ENCODE measurements around the gene HTATIP2. TPM values are rescaled to one million over a fixed set of nuclear protein-coding genes. Genes with fewer than 3 reads are reported as not detected.

Gene HTATIP2
- total RNA-seq, 1 donor from 2014 or later: 17.4 TPM

- intact Hi-C loops (cut with micrococcal nuclease): no loop called here
Measured at GRCh38 chr11:20337526-20338154, 25.9 kb upstream of the HTATIP2 start.

DNA sequence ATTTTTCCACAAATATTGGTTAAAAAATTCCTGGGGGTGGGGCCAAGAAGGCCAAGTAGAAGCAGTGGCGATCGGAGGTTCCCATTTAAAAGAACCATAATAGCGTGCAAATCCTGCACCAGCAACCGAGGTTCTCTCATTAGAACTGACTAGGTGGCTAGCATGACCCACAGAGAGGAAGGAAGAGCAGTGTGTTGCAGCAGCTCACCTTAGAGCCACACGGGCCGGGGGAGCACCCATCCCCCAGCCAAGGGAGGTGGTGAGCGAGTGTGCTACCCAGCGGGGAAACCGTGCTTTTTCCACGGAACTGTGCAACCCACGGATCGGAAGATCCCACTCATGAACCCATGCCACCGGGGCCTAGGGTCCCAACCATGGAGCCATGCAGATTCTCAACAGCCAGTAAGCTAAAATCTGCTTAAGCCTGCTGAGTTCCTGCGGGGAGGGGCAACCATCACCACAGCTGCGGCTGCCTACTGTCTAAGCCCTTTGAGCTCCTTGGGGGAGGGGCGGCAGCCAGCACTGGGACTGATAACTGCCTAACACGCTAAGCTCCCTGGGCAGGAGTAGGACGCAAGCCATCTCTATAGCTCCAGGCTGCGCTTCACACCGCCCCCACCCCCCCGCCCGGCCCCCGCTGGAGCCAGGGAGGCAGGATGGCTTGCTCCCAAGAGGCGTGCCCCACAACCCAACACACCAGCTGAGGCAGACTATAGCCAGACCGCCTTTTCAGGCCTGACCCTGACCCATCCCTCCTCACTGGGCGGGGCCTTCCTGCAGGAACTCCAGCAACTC, 21.0 kb upstream of the HTATIP2 start:
- no peak overlapping the region for H3K4me3 ChIP-seq
- no peaks in the 10 kb centered on the region for H3K36me3 ChIP-seq
- H3K27ac ChIP-seq (replicated peaks): no peak overlapping the region
- no peak for DNase-seq
- peaks cover 73% of the 10 kb centered on the region for H3K27me3 ChIP-seq (ENCODE audit: low read depth)
- no peaks in the 10 kb centered on the region for H3K4me1 ChIP-seq
- TF ChIP-seq, protein P1, sequence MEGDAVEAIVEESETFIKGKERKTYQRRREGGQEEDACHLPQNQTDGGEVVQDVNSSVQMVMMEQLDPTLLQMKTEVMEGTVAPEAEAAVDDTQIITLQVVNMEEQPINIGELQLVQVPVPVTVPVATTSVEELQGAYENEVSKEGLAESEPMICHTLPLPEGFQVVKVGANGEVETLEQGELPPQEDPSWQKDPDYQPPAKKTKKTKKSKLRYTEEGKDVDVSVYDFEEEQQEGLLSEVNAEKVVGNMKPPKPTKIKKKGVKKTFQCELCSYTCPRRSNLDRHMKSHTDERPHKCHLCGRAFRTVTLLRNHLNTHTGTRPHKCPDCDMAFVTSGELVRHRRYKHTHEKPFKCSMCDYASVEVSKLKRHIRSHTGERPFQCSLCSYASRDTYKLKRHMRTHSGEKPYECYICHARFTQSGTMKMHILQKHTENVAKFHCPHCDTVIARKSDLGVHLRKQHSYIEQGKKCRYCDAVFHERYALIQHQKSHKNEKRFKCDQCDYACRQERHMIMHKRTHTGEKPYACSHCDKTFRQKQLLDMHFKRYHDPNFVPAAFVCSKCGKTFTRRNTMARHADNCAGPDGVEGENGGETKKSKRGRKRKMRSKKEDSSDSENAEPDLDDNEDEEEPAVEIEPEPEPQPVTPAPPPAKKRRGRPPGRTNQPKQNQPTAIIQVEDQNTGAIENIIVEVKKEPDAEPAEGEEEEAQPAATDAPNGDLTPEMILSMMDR (IDR thresholded peaks at IDR 0.05; ENCODE audit: borderline replicate concordance): no peak
- no peaks in the 10 kb centered on the region for H3K9me3 ChIP-seq (replicated peaks)
- intact Hi-C loops (cut with micrococcal nuclease): no loop called here

More at GRCh38 chr11:20337526-20338154, 25.9 kb upstream of the HTATIP2 start:
- H3K4me1 ChIP-seq: no peaks in the 10 kb centered on the region
- no peak overlapping the region for H3K4me3 ChIP-seq
- no peaks in the 10 kb centered on the region for H3K36me3 ChIP-seq
- no peaks in the 10 kb centered on the region for H3K9me3 ChIP-seq (replicated peaks)
- H3K27ac ChIP-seq (replicated peaks): no peak overlapping the region
- no peak for DNase-seq
- TF ChIP-seq, protein P1 (IDR thresholded peaks at IDR 0.05; ENCODE audit: borderline replicate concordance): peak; percentile 38
- H3K27me3 ChIP-seq (ENCODE audit: low read depth): peaks cover 64% of the 10 kb centered on the region

- Histone ChIP-seq H3K4me1 (no peaks in the 10 kb centered on the region), H3K9me3 (replicated peaks) (no peaks in the 10 kb centered on the region), H3K27me3 (ENCODE audit: low read depth) (peaks cover 13% of the 10 kb centered on the region), H3K27ac (replicated peaks) (no peak overlapping the region), H3K36me3 (no peaks in the 10 kb centered on the region), H3K4me3 (no peak overlapping the region)
- intact Hi-C loops (cut with micrococcal nuclease): loop anchor here (5.0 kb wide), 1 partner anchor 224 kb away; no protein-coding TSS in a partner anchor
- TF ChIP-seq, protein P1 (IDR thresholded peaks at IDR 0.05; ENCODE audit: borderline replicate concordance): no peak
- DNase-seq: no peak
Measured at GRCh38 chr11:20351136-20351535, 12.4 kb upstream of the HTATIP2 start.

DNA sequence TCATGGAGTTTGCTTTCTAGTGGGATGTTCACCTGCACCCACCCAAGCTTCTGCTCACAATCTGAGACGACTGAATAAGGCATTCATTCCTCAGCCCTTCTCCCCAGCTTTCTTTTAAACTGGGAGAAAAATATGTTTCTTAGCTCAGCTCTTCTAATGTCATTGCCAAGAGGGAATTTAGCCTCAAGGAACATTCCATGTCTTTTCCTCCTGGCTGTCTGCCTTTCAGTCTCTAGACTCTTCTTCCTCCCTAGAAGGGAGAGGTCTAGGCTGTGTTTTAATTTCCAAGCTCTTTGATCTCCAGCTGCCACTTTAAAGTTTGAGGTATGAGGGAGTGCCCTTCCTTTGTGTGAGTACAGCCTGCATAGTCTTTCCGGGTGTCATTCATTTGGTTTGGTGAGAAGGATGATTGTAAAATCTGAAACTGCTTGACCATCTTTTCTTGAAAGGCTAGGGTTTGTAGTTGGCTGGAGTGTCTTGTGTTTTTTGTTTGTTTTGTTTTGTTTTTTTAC, 11.7 kb upstream of the HTATIP2 start:
- intact Hi-C loops (cut with micrococcal nuclease): loop anchor here (5.0 kb wide), 1 partner anchor 225 kb away; no protein-coding TSS in a partner anchor
- DNase-seq: no peak
- Histone ChIP-seq H3K27me3 (ENCODE audit: low read depth) (peaks cover 12% of the 10 kb centered on the region), H3K27ac (replicated peaks) (no peak overlapping the region), H3K36me3 (no peaks in the 10 kb centered on the region), H3K4me1 (no peaks in the 10 kb centered on the region), H3K4me3 (no peak overlapping the region), H3K9me3 (replicated peaks) (no peaks in the 10 kb centered on the region)
- TF ChIP-seq, protein P1 (IDR thresholded peaks at IDR 0.05; ENCODE audit: borderline replicate concordance): no peak

DNA sequence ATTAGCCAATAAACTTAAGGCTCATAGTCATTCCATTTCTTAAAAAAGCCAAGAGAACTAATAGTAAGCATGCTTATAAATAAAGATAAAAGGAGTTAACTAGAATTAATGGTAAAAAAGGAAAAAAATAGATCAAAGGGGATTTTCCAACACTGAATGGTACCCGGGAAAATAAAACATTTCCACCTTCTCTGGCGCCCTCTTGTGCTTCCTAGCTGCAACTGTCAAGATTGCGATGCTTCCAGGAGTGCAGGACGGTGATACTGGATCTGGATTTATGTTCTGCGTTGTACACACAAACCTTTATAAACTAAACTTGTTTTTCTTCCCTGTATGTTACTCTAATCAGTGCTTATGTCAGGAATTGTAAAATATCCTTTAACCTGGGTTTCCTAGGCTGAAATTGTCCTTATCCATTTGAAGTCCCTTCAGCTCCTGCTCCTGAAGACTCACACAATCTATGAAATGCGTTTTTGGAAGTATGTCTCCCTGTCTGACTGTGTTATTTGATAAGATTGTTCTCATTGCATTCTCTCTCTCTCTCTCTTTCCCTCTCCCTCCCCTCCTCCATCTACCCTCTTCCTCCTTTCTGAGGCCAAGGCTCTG, 9.6 kb upstream of the HTATIP2 start:
- no peaks in the 10 kb centered on the region for H3K36me3 ChIP-seq
- no peaks in the 10 kb centered on the region for H3K4me1 ChIP-seq
- H3K27ac ChIP-seq (replicated peaks): no peak overlapping the region
- DNase-seq: no peak
- no peak overlapping the region for H3K4me3 ChIP-seq
- H3K9me3 ChIP-seq (replicated peaks): no peaks in the 10 kb centered on the region
- no peaks in the 10 kb centered on the region for H3K27me3 ChIP-seq (ENCODE audit: low read depth)
- intact Hi-C loops (cut with micrococcal nuclease): loop anchor here (5.0 kb wide), 1 partner anchor 227 kb away; no protein-coding TSS in a partner anchor
- TF ChIP-seq, protein P1 (IDR thresholded peaks at IDR 0.05; ENCODE audit: borderline replicate concordance): peak; percentile 87

Data from left ventricle myocardium inferior (tissue), 1 donor.